Sigmoid colon (tissue), 4 donors: ENCODE measurements around the gene MYNN.

ENCODE experiments used
- EP300 ChIP-seq, 4 donors: sonication (generic); formaldehyde crosslinking; IDR thresholded peaks; one replicate each; pipeline ENCODE4 v1.6.1; 2017; ENCODE audit warnings: antibody characterized with exemption in 4 of 4
- TF ChIP-seq, protein P1 (sequence below), 4 experiments: fragments of 450-650 bp in 3 of 4; fragments of 200-600 bp in 1 of 4; IDR thresholded peaks; one replicate each; pipeline ENCODE4 v1.5.1; 2016 to 2019; ENCODE audit warnings: antibody characterized with exemption in 4 of 4, mild to moderate bottlenecking in 3 of 4, moderate library complexity in 2 of 4

GRCh38 chr3:169755488-169755887 is 17.7 kb upstream of the MYNN start:
- TF ChIP-seq, protein P1, sequence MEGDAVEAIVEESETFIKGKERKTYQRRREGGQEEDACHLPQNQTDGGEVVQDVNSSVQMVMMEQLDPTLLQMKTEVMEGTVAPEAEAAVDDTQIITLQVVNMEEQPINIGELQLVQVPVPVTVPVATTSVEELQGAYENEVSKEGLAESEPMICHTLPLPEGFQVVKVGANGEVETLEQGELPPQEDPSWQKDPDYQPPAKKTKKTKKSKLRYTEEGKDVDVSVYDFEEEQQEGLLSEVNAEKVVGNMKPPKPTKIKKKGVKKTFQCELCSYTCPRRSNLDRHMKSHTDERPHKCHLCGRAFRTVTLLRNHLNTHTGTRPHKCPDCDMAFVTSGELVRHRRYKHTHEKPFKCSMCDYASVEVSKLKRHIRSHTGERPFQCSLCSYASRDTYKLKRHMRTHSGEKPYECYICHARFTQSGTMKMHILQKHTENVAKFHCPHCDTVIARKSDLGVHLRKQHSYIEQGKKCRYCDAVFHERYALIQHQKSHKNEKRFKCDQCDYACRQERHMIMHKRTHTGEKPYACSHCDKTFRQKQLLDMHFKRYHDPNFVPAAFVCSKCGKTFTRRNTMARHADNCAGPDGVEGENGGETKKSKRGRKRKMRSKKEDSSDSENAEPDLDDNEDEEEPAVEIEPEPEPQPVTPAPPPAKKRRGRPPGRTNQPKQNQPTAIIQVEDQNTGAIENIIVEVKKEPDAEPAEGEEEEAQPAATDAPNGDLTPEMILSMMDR (IDR thresholded peaks at IDR 0.05): no peak
- no peak for TF ChIP-seq EP300 (IDR thresholded peaks at IDR 0.05)
